ENCODE results near the gene CDX1.
A peak's percentile ranks its signal among the peaks of the same experiment; 100 is the strongest.

The CDX1 gene

DNA sequence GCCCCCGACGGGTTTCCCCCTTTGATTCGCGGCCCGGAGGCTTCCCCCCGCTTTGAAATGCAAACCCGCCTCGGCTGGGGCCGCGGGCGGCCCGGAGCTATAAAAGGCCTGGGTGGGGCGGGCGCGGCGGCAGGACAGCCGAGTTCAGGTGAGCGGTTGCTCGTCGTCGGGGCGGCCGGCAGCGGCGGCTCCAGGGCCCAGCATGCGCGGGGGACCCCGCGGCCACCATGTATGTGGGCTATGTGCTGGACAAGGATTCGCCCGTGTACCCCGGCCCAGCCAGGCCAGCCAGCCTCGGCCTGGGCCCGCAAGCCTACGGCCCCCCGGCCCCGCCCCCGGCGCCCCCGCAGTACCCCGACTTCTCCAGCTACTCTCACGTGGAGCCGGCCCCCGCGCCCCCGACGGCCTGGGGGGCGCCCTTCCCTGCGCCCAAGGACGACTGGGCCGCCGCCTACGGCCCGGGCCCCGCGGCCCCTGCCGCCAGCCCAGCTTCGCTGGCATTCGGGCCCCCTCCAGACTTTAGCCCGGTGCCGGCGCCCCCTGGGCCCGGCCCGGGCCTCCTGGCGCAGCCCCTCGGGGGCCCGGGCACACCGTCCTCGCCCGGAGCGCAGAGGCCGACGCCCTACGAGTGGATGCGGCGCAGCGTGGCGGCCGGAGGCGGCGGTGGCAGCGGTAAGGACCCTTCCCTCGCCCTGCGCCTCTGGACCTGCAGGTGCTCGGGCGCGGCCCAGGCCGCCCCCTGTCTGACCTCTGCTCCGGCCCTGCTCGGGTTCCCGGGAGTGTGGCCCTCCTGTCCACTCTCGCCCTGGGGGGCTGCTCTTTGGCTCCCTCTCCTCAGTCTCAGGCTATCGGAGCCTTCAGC is at the start of gene CDX1:
Gene CDX1 (plus strand): TSS at position 129 of the 862 bp plus-strand sequence. CDS start 99 bp downstream, at position 228.
- no peak for DNase-seq (ENCODE audit: low spot score)

DNA sequence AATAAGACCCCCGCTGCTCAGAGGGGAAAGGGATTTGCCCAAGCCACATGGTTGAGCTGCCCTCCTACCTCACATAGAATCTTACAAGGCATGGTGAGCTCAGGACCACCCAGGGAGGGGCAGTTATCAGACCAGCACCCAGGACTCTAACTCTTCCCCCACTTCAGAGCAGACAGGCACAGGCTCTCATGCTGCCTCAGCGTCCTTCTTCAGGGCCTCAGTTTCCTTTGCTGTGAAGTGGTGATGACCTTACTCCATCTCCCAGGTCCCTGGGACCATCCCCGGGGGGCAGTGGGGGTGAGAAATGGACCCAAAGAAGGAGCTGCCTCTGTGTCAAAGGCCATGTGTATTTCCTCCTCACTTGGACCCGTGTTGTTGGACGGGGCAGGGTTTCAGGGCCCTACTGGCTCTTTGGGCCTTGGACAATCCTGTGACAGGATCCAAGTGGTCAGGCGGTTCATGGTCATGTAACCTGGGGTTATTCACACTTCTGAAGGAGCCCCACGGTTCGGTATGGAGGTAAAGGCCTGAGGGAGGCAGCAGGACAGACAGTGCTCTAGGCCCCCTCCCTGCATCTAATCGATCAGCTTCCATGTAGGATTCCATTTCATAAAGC is 48.5 kb upstream of the CDX1 start:
- DNase-seq (ENCODE audit: low spot score) = no peak

DNA sequence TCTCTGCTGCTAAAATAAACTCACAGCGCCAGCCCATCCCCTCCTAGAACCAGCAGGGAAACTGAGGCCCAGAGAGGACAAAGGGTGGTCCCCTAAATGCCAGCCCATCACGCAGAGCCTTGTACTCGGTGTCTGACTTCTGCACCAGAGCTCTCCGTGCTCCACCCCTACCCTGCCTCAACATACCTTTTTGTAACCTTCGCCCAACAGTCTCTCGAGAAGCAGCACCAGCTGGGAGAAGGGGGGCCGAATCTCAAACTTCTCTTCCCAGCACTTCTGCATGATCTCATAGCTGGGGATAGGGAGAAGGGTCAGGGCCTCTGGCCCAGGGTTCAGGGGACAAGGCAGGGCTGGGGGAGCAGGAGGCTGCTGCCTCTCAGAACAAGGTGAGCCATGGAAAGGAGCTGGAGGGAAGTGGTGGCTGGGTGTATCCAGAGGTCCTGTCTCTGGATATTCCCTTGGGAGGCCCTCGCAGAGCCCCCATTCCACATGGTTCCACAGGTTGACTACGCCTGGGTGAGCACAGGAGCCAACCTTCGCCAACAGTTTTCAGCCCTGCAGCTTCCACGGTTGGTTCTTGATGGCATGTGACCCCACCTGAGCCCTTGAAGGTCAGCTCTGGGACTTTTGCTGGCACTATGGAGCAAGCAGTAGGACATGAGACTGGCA is 47.9 kb upstream of the CDX1 start:
- DNase-seq (ENCODE audit: low spot score) = no peak

DNA sequence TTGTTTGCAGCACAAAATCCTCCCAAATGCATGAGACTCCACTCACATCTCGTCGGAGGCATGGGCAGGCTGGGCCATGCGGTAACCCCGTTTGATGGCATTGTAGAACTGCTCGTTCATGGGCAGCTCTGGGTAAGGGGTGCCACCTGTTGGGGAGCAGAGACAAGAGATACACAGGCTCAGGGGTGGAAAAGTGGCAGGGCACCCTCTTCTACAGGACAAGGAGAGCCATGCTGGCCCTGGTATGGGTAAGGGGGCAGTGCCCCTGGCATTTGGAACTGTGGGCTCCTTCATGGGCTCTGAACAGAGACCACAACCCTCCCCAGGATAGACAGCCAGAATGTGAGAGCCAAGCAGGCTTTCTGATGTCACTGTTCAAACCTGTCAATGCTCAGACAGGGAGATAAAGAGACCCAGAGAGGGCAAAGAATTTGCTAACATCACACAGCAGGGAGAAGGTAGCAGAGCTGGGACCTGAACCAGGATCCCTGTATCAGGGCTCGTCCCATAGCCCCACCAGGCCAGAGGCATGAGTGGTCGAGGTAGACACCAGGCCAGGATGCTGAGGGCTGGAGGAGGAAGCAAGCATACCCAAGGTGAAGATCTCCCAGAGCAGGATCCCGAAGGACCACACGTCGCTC is 47.0 kb upstream of the CDX1 start:
- no peak for DNase-seq (ENCODE audit: low spot score)

DNA sequence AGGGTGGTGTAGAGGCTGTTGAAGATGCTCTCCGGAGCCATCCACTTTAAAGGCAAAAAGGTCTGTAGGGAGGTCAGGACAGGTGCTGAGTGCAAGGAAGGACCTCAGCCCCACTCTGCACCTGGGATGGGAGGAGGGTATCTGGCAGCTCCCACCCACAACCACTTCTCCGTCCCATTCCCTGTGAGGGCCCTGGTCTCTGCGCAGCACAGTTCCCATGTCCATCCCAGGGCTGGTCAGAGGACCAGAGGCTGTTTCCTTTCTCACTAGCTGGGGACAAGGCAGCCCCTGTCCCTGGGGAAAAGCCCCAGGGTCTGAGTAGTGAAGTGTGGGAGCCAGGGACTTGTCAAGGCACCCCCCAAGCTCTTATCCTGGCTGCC is 46.5 kb upstream of the CDX1 start:
- no peak for DNase-seq (ENCODE audit: low spot score)

DNA sequence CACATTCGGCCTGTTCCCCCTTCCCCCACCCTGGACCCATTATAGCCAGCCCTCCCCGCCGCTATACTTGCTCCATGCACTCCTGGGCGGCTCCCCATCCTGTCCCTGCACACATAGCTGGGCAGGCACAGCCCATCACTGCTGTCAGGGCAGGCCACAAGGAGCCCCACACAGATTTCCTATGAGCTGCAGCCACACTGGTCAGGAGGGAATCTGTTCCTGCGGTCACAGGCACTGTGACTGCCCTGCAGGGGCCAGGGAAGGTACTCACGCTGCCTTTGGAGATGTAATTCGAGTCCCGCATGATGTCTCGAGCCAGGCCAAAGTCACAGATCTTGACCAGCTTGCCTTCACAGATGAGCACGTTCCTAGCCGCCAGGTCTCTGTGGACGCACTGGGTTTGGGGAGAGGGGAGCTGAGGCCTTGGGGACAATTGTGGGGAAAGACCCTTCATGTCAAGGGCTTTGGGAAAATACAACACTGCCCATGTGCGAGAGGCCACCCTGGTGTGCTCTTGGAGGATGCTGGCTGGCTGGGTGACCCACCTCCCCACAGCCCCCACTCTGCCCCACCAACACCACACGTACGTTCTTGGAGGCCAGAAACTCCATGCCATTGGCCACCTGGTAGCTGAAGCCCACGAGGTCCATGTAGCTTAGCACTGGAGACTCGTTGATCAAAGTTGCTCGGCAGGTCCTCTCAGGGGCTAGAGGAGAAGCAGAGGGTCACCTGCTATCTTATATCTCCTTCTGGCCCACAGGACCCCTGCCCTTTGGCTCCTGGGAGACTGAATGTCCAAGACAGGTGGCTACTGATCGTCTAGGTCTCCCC is 45.7 kb upstream of the CDX1 start:
- no peak for DNase-seq (ENCODE audit: low spot score)

DNA sequence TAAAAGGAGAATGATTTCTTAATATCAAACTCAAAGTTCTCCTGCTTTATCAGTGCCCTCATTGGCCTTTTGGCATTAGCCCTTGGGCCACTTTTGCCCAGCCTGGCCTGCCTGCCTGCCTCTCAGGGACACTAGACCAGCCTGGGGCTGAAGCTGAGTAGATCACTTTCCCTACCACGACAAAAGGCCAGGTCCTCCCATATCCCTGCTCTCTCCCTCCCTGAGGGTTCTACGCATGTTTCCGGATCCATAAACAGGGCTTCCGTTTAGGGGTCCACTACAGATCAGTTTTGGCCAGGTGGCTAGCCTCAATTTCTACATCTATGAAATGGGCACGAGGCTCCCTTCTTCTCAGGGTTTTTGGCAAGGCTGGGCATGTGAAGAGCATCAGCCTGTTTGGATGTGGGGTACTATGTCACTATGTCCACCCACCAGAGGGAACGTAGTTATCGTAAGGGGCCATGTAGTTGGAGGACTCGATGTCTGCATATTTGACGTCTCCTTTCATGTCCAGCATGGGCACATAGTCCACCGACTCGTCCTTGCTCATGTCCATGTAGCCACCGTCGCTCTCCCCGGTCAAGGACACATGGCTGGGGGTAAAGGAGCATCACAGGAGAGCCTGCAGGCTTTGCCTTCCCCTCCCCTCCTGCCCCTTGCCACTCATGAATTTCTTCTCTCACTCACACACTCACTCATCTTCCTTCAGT is 45.0 kb upstream of the CDX1 start:
- no peak for DNase-seq (ENCODE audit: low spot score)

DNA sequence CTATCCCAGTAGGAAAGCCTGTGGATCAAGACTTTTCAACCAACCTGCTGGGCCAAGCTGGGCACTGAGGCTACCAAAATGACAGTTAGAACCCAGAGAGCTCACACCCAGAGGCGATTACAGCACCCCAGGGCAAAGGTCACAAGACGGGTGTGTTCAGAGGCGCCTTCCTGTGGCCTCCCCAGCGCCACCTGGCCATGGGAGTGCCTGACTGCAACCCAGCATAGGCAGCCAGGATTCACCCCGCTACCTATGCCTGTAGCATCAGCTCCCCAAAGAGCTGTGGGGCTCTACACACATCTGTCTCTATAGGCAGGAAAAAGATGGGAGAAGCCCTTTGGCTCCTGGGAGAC is 44.4 kb upstream of the CDX1 start:
- peak; percentile 67 for DNase-seq (ENCODE audit: low spot score)

DNA sequence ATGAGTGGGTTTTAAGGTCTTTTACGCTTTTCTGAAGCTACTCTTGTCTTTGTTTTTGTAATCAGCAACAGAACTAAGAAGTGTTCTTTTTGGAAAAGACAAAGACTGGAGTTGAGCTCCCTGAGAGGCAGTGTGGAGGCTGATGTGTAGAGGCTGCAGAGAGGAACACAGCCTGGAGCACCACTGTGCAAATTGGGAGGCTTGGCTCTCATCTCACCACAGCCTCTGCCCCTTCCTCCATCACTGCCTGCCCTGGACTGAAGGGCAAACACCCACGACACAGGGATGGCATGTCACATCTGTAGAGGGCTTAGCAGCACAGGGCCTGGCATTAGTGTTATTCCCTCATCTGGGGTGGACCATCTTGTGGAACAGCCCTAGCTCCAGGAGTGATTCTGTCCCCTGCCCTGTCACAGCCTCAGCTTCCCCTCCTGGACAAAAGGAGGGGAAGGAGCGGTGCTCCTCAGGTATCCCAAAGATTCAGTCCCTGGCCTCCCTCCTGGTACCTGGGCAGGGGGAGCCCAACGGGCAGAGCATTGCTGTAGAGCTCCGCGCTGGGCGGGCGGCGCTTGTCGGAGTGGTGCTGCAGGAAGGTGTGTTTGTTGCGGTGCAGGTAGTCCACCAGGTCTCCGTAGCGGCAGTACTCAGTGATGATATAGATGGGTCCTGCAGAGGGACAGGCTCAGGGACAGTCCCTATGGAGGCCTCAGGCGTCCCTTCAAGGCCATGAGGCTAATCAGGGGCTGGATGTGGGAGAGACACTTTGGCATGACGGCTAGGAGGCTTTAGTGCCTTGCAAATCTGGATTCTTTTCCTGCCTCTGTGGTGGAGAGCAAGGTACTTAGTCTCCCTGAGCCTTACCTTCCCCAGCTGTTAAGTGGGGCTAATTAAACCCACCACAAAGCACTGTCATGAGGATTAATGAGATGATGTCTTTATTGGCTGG is 43.8 kb upstream of the CDX1 start:
- DNase-seq (ENCODE audit: low spot score) = no peak

DNA sequence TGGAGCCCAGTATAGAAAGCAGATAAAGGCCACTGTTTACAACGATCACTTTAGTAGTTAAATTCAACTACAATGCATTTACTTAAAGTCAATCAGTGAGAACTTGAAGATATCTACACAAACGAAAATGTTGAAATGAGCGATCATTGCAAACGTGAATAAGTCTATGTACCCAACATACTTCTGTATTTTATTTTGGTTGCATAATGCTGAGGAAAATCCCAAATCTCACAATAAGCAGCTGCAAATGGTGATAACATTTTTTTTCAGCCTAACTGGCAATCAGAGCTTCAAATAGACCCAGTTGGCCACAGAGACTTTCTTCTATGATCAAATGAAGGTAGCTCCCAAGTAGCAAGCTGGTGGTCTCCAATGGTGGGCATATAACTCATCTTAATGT is 43.0 kb upstream of the CDX1 start:
- no peak for DNase-seq (ENCODE audit: low spot score)

DNA sequence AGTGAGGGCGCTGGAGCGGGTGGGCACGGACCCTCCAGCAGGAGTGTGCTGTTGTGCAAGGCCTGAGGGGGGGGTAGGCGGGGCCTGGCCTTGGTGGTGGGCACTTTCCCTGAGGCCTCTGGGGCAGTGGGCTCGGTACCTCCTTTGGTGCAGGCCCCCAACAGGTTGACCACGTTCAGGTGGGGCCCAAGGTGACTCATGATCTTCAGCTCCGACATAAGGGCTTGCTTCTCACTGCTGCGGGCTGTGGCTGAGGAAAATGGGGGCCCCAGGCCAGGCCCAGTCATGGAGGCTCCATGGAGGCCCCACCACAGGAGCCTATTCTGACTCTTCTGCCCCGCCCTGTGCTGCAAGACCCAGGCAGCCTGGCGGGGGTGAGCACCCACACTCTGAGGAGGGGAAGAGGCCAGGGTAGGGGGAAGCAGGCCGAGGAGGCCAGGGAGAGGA is 42.4 kb upstream of the CDX1 start:
- DNase-seq (ENCODE audit: low spot score) = no peak

DNA sequence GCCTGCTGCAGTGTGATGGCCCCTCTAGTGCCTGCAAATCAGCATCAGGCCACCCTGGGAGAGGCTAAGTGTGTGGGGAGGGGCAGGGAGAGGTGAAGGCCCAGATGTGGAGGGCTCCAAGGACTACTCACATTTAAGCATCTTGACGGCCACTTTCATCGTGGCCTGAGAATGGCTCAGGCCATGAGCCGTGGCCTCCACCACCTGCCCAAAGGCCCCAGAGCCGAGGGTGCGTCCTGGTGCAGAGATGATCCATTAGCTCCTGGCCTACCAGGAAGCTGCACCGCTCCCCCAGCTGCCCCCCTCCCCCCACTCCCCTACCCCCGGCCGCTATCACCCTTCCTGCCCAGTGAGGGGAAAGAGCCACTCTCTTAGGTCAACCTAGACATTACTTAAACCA is 42.0 kb upstream of the CDX1 start:
- no peak for DNase-seq (ENCODE audit: low spot score)

DNA sequence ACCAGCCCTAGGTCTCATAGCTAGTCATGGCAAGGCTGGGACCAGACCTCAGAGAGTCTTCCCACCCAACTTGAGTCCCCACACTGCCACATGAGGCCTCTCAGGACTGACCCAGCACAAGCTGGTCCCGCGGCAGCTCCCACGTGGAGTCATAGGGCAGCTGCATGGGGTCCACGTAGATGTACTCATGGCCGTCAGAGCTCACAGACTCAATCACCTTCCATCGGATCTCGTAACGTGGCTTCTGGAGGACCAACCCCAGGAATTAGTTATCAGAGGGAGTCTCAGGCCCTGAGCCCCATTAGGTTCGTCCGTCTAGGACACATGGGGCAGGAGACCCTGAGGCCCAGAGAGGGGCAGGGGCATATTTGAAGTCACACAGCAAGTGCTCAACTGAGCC is 41.2 kb upstream of the CDX1 start:
- no peak for DNase-seq (ENCODE audit: low spot score)

DNA sequence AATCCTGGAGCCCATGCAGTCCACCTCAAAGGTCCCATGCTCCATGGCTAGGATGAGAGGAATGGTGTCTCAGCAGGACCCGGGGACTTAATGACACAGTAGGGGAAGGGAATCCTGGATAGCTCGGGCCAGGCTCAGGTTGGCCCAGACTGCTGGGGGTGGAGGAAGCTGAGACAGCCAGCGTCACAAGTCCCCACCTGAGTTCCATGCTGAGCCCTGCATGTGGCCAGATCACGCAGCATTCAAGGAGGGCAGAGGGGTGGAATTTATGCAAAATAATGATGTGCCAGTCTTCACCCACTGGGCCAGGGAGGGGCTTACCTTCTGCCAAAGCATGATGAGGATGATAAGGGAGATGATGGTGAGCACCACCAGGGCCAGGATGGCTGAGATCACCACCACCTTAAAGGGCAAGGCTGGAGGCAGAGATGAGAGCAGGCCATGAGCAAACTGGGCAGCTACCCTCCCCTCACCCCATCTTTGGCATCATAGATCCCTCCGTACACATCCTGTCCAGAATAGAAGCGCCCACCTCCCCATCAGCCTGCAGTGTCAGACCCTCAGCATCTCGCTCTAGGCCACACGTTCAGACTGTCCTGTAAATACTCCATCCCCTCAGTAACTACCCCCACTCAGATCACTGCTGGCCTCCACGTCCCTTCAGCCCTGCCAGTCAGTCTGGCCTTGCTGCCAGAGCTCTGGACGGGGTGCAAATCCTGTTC is 40.2 kb upstream of the CDX1 start:
- DNase-seq (ENCODE audit: low spot score) = no peak

DNA sequence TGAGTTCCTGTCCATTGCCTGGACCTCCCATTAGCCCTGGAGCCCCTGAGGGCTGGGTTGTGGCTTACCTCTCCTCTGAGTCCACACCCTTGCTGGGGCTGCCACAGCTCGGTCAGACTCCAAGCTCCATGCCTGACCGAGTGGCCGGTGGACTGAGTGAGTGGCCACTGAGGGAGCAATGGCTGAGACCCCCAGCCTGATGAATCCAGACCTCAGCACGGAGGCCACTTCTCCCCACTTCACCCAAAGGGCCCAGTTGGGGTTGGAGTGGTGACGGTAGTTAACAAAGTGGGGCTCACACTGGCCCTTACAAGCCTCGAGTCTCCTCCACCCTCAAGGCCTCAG is 39.7 kb upstream of the CDX1 start:
- DNase-seq (ENCODE audit: low spot score) = no peak

DNA sequence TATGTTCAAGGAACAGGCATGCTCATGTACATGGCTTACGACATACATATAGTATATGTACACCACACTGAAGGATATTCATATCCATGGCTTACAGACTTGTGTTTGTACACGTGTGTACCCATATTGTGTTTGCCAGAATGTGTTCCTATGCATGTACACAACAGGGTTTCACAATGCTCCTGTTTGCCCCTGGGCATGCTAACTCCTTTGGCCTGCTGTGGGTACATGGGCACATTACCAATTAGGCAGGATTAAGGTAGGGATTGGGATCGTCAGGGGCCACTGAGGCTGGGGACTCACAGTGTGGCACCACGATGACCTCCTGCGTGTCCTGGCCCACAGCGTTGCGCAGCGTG is 37.1 kb upstream of the CDX1 start:
- no peak for DNase-seq (ENCODE audit: low spot score)

DNA sequence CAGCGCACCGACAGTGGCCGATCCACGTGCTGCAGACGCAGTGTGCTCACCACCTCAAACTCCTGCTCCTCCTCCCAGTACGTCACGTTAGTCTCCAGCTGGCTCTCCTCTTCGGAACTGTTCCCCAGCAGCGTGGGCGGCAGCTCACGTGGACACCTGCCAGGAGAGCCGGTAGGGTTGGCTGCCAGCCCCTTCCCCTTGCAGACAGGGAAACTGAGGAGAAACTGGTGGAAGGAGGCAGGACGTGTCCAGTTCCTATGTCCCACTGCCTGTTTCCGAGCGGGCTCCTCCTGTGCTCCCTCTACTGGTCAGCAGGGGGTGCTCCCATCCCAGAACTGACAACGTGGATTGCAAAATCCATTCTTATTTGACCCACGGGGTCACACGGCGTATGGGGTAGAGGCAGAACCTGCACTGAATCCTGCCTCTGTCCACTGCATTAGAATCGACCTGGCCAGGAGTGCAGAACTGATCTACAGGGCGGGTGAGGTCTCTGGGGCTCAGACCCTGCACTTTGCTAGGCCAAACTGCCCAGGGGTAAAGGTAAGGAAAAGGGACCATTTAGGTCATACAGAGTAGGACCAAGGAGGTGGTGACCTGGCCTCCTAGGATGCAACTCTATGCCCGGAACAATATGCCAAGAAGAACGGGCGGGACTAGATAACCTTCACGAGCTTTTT is 36.6 kb upstream of the CDX1 start:
- DNase-seq (ENCODE audit: low spot score) = peak; percentile 73

DNA sequence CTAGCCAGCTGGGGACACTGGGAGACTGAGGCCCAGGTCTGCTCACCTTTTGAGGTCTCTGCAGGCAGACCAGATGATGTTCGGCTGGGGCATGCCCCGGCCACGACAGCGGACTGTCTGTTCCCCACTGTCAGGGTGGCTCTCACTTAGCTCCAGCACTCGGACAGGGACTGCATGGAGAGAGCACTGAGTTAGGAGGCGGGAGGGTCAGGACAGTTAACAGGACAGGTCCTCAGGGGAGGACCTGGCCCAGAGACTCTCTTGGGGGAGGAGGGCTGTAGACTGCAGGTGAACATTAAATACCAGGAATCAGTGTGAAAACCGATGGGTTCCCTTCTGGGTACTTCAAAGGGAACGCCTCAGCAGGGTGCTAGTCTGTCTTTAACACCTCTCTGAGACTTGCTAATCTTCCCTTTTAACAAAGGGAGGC is 36.1 kb upstream of the CDX1 start:
- DNase-seq (ENCODE audit: low spot score) = no peak

DNA sequence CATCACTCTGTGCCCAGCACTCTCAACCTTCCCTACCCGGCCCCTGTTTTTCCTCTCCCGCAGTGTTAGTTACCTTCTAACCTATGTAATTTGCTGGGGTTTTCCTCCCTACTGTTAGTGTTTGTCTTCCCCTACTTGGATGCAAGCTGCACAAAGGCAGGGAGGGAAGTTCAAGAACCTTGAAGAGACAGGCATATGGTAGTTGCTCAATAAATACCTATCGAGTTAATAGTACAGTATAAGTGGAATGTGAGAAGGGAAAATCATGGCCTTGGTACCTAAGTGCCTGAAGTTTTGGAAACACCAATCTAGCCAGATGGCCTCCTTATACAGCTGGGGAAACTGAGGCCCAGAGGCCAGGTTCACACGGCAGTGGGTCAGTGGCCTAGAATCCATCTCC is 35.1 kb upstream of the CDX1 start:
- DNase-seq (ENCODE audit: low spot score) = no peak

All from NAMALWA (cell line).